Cardiac muscle cell (in vitro differentiated cells and primary cell): ENCODE measurements around the gene ACADS. TPM values are rescaled to one million over a fixed set of nuclear protein-coding genes. Genes with fewer than 3 reads are reported as not detected.
A peak's percentile ranks its signal among the peaks of the same experiment; 100 is the strongest.

Experiments used
- DNase-seq, 2 donors: peaks; one replicate each; pipeline versions ENCODE4 v3.0.0 to v3.0.0-alpha.2; 2010 to 2017; ENCODE audit warnings: low read depth in 1 of 2, low spot score in 1 of 2
- H3K27ac ChIP-seq: fragments of 200-600 bp; sonication (generic); 2 replicates; pipeline ENCODE4 v1.5.1; 2016
- H3K27me3 ChIP-seq: fragments of 200-600 bp; sonication (generic); 2 replicates; pipeline ENCODE4 v1.6.0; 2016; ENCODE audit warnings: control low read depth
- H3K36me3 ChIP-seq: fragments of 200-600 bp; sonication (generic); 2 replicates; pipeline ENCODE4 v1.5.1; 2016; ENCODE audit warnings: control low read depth
- H3K4me1 ChIP-seq: fragments of 200-600 bp; sonication (generic); 2 replicates; pipeline ENCODE4 v1.8.1; 2017; ENCODE audit warnings: low read depth, mild to moderate bottlenecking, mixed run types
- H3K4me3 ChIP-seq: fragments of 200-600 bp; sonication (generic); 2 replicates; pipeline ENCODE4 v1.5.1; 2016; ENCODE audit warnings: mild to moderate bottlenecking
- H3K9me3 ChIP-seq: fragments of 200-600 bp; sonication (generic); 2 replicates; pipeline ENCODE4 v1.5.1; 2017; ENCODE audit warnings: low read depth, mild to moderate bottlenecking, control low read depth
- CTCF ChIP-seq: IDR thresholded peaks from 2 replicates; pipeline ENCODE4 v1.5.1; 2012; ENCODE audit warnings: low read depth, mild to moderate bottlenecking, low read length
- polyA plus RNA-seq: library from polyadenylated mRNA; unstranded; fragments of >200 nt; fragmentation: Nextera tagmentation; extraction: Ambion mirVana; gene quantifications from 2 replicates; pipeline ENCODE4 v1.2.1, GENCODE V29; 2016
- total RNA-seq: library from RNA; depleted of rRNA; stranded (reverse); fragments of >200 nt; gene quantifications from 2 replicates; pipeline ENCODE4 v1.2.3, GENCODE V29; 2016

Gene ACADS
- total and polyA plus RNA-seq, 2 experiments from 2014 or later = 35.9 to 59.8 TPM

- Histone ChIP-seq H3K27ac (peak overlapping the region; percentile 78), H3K27me3 (no peaks in the 10 kb centered on the region), H3K4me1 (peaks cover 16% of the 10 kb centered on the region), H3K36me3 (peaks cover 14% of the 10 kb centered on the region), H3K9me3 (no peaks in the 10 kb centered on the region), H3K4me3 (peak overlapping the region; percentile 93)
- no peak for TF ChIP-seq CTCF
- DNase-seq = peak in 1 of 2 donors; percentile 58
Observed at GRCh38 chr12:120710805-120711296, 14.8 kb upstream of the ACADS start.

- Histone ChIP-seq H3K4me1 (peaks cover 16% of the 10 kb centered on the region), H3K27ac (no peak overlapping the region), H3K27me3 (no peaks in the 10 kb centered on the region), H3K4me3 (peak overlapping the region; percentile 93), H3K9me3 (no peaks in the 10 kb centered on the region), H3K36me3 (peaks cover 19% of the 10 kb centered on the region)
- no peak for TF ChIP-seq CTCF
- no peak for DNase-seq
Observed at GRCh38 chr12:120711411-120711810, 14.2 kb upstream of the ACADS start.

GRCh38 chr12:120712610-120713009, 13.0 kb upstream of the ACADS start:
- no peak overlapping the region for H3K27ac ChIP-seq
- no peak for DNase-seq
- H3K9me3 ChIP-seq = no peaks in the 10 kb centered on the region
- no peak for TF ChIP-seq CTCF
- H3K4me1 ChIP-seq = peaks cover 16% of the 10 kb centered on the region
- H3K4me3 ChIP-seq = no peak overlapping the region
- H3K27me3 ChIP-seq = no peaks in the 10 kb centered on the region
- peaks cover 30% of the 10 kb centered on the region for H3K36me3 ChIP-seq

- Histone ChIP-seq H3K27me3 (no peaks in the 10 kb centered on the region), H3K36me3 (peaks cover 40% of the 10 kb centered on the region), H3K27ac (no peak overlapping the region), H3K4me3 (no peak overlapping the region), H3K9me3 (no peaks in the 10 kb centered on the region), H3K4me1 (peaks cover 16% of the 10 kb centered on the region)
- peak; percentile 88 to 91 for DNase-seq
- TF ChIP-seq CTCF = peak; percentile 85
Observed at GRCh38 chr12:120713861-120714482, 11.7 kb upstream of the ACADS start.

GRCh38 chr12:120718055-120718454, 7.6 kb upstream of the ACADS start:
- Histone ChIP-seq H3K4me3 (no peak overlapping the region), H3K9me3 (no peaks in the 10 kb centered on the region), H3K4me1 (no peaks in the 10 kb centered on the region), H3K27me3 (no peaks in the 10 kb centered on the region), H3K36me3 (peaks cover 72% of the 10 kb centered on the region), H3K27ac (no peak overlapping the region)
- TF ChIP-seq CTCF = no peak
- DNase-seq = no peak
